ENCODE results near the gene INO80B.

- no peak for TF ChIP-seq POLR2AphosphoS5 (IDR thresholded peaks at IDR 0.05; ENCODE audit: low read depth)
- no peak for TF ChIP-seq REST (IDR thresholded peaks at IDR 0.05; ENCODE audit: insufficient replicate concordance, low read depth)
- TF ChIP-seq GABPA (IDR thresholded peaks at IDR 0.05; ENCODE audit: low read depth) = no peak
- no peak for TF ChIP-seq CTCF (IDR thresholded peaks at IDR 0.05; ENCODE audit: insufficient read depth, low read length)
These were observed 31.3 kb downstream of the INO80B start for GRCh38 chr2:74486141-74486540.

Measured in HL-60 (cell line).